Islet precursor cell (in vitro differentiated cells): ENCODE data around the gene EPN3.

Experiments used
- DNase-seq: peaks from one replicate; pipeline ENCODE4 v3.0.0-alpha.2; 2018

Gene EPN3

GRCh38 chr17:50532452-50533024 lies at the start of gene EPN3:
Gene EPN3 (plus strand): TSS chr17:50532735. CDS start chr17:50536557, 3,822 bp downstream.
- DNase-seq, result peak; percentile 92

DNA sequence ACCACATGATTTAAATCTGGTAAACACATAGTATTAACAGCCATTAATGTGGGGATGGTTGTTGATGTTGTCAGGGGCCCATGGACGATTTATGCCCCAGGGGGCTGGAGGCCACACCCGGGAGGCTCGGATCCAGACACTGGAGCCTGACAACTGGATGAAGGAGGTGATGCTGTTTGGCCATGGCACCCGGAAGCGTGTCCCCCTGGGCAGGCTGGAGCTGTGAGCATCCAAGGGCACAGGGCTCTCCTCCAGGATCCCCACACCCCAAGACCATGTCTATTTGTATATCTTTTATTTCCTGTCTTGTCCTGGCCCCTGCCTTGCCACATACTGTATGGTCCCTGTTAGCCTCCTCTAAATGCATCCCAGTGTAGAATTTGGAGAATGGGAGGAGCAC lies 49.3 kb upstream of the EPN3 start:
- no peak for DNase-seq

- DNase-seq, result no peak
Observed at GRCh38 chr17:50484386-50485155, 48.0 kb upstream of the EPN3 start.

DNA sequence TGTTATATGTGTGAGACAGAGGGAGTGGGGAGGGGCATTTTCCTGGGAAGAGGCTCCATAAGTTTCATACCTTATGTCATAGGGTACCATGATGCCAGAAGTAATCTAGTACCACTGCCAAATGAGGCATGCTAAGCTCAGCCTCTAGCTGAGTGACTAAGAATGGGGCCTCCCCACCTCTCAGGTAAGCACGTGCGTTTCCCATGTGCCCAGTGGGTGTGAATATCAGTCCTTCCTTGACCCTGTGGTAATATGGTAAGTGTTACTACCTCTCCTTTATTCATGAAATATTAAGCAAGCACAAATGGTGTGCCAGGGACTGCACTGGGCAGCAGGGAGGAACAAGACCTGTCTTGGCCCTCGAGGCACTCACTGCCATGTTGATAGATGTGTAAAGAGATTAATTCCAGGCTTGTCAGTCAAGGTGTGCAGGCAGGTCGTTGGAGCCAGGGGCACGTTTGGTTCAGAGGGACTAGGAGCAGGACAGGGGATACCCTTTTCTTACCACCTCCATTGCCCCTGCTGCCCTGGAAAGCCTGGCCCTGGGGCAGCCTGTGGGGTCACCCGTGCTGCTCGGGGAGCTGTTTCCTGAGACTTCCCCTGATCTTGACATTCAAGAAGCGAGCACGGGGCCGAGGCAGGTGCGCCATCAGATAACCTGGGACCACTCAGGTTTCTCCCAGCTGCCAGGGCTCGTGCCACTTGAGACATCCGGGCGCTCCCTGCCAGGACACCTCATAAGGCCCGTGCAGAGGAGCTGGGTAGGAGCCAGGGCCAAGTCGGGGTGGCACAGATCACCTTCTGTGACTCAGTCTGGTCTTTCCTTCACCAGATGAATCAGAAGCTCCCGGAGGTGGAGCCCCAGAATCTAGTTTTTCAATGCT lies 45.1 kb upstream of the EPN3 start:
- DNase-seq, result no peak

DNA sequence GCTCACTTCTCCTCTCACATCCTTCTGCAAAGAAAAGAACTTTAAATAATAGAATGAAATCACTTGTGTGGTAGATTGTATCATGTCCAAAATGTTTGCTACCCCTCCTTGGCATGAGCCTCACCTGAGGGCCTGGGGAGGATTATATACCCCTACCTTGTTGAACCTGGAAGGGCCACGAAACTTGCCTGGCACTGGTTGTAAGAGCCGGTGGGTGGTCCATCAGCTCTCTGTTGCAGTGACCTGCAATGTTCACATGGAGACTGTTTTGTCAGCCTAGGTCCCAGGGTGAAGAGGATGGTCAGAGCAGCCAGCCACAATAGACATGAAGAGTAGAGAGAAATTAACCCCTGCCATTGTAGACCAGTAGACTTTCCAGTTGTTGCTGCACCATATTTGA lies 43.7 kb upstream of the EPN3 start:
- DNase-seq, result peak; percentile 52

- DNase-seq, result no peak
Observed at GRCh38 chr17:50491505-50491904, 41.0 kb upstream of the EPN3 start.

DNA sequence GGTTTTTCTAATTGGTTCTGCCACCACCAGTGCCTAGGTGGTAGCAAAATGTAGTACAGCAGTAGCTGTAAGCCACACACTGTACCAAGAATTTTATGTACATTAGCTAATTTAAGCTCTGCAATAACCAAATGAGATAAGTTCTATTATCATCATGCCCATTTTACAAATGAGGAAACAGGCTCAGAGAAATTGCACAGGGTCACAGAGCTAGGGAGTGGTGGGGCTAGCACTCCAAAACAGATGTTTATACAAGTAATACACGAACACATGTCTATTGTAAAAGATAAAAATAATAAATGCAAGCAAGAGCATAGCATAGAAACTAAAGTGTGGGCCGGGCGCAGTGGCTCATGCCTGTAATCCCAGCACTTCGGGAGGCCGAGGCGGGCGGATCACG lies 40.3 kb upstream of the EPN3 start:
- DNase-seq, result no peak

DNA sequence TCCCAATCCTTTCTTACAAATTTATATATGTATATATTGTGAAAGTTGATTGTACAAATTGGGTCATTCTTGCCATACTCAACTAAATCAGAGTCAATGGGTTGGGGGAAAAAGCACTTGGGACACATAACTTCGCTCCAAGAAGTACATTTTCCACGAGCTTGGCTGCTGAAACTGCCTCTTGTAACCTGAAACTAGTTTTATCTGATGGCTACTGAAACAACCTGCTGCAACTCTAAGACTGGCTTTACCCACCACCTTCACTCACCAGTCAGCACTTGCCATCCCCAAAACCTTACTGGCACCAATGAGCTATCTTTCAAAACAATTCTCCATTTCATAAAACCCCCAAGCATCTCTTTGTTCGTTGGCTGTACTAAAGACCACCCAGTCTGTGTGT lies 38.8 kb upstream of the EPN3 start:
- no peak for DNase-seq

- DNase-seq, result no peak
Observed at GRCh38 chr17:50495217-50495823, 37.2 kb upstream of the EPN3 start.

- no peak for DNase-seq
Observed at GRCh38 chr17:50495918-50496317, 36.6 kb upstream of the EPN3 start.

DNA sequence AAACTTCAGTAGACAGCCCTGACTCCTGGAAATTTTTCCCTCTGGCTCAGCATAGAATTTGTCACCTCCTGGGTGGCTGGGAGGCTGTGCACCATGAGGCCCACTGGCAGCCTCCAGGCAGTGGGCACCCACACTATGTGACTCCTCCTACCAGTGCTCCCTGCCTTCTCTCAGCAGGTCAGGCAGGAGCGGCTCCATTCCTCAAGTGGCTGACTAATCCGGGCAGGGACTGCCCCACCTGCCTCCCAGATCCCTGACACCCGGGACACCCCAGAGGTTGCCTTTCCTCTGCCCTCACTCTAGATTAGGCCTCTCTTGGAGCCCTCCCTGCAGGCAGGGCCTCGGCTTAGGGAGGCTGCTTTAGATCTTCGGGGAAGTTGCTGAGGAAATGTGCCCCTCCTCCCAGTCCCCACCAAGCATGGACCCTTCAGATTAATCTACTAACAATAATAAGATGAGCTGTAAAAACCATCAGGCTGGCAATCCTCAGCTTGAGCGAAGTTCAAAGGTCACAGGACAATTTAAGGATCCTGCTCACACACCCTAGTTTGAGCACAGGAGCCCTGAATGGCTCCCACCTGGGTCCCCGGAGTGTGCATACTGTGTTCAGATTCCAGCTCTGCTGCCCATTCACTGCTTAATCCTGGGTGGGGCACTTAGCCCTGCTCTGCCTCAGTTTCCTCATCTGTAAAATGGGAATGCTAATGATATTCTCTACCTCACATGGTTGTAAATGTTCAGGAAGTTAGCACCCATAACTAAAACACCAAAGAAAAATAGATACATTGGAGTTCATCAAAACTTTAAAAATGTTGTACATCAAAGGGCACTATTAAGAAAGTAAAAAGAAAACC lies 34.3 kb upstream of the EPN3 start:
- DNase-seq, result no peak

- no peak for DNase-seq
Observed at GRCh38 chr17:50499270-50499669, 33.3 kb upstream of the EPN3 start.

DNA sequence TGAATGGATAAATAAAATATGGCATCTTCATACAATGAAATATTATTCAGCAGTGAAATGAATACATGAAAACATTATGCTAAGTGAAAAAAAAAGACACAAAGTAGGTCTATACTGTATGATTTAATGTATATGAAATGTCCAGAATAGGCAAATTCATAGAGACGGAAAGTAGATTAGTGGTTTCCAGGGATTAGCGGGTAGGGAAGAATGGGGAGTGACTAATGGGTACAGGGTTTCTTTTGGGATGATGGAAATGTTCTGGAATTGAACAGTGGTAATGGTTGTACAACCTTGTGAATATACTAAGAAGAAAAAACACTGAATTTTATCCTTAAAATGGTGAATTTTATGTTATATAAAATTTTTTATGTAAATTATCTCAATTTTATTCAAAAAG lies 32.8 kb upstream of the EPN3 start:
- DNase-seq, result no peak

DNA sequence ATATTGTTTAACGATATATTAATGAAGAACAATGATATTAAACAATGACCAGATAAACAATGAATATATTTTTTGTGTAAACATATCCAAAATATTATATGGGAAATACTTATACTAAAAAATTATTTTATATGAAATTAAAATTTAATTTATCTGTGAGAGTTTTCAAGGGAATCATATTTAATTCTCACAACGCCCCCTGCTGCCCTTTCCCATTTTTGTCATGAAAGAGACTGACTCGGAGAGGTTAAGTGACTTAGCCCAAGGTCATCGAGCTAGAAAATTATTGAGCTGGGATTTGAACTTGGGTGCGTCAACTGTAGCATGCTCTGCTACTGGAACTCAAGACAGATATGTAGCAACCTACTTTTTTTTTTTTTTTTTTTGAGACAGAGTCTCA lies 31.5 kb upstream of the EPN3 start:
- no peak for DNase-seq

DNA sequence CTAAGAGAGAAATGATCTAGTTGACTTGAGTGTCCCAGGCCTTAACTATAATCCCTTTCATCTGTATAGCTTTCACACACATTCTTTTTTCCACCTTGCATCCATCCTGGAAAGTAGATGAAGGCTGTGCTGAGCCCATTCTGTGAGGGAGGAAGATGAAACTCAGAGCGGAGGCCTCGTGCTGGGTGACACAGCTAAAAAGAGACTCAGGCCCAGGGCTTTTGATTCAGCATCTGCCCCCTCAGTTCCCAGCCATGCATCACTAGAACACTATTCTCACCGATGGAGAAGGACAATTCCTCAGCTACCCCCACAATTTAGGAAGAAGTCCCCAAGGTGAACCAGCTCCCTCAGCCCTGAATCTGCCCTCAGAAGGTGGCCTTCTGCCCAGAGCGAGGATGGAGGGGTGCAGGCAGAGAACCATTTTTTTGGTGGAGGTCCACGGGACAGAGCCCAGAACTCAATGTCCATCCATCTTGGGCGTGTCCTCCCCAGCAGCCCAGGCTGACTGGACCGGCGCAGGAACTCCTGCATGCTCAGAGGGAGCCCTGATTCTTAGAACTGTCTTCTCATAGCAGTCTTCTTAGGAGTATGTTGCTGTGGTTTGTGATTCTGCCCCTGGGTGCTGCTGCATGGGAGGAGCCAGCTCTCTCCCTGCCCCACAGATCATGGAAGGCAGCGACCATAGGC lies 30.1 kb upstream of the EPN3 start:
- no peak for DNase-seq

- DNase-seq, result no peak
Observed at GRCh38 chr17:50505591-50506130, 26.9 kb upstream of the EPN3 start.

DNA sequence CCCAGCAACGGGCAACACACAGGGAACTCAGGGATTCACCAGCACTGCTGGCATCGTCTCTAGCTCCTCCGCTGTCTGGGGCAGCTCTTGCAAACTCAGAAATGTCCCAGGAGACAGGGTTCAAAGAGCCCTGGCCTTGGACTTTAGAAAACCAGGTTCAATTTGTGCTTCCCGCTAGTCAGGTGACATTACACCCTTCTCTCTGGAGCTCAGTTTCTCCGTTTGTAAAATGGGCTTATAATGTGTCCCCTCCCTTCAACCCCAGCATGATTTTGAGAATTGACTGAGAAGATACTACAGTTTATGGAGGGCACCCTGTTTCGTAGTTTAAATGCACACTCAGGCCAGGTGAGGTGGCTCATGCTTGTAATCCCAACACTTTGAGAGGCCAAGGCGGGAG lies 26.2 kb upstream of the EPN3 start:
- DNase-seq, result no peak

DNA sequence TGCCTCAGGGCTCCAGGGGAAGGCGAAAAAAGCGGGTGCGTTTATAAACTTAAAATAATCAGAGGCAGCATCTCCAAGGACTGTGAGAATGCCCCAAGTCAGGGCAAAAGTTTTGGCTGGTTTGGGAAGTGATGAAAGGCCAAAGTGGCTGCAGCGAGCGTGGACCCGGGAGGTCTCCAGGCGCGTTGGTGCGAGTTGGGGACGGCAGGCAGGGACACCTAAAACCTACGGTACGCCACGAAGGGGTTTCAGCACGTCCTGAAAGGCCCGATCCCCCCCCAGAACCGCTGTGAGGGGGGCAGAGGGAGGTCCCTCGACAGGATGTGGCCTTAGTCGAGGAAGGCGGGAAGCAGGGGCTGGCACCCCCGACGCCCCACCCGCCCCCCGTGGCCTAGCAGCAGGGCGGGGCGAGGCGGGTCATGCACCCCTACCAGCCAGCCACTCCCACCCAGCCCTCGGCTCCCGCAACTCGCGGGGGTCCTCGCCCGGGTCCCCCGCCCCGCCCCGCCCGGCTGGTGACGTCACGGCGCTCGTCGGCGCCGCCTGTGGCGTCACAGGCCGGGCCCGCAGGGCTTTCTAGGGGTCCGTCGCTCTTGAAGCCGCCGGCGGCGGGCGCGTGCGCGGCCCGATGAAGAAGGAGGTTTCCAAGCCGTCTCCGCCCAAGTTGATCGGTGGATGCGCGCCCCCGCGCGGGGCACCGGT lies 24.5 kb upstream of the EPN3 start, which contains the start of gene MYCBPAP:
Gene MYCBPAP, plus strand, starts transcription at position 569 of the 702 bp plus-strand sequence. CDS start 236 bp downstream, outside the sequence.
- DNase-seq, result peak; percentile 88

- DNase-seq, result no peak
Observed at GRCh38 chr17:50508573-50509460, 23.7 kb upstream of the EPN3 start.

- no peak for DNase-seq
Observed at GRCh38 chr17:50511058-50511457, 21.5 kb upstream of the EPN3 start.
